Left lung (tissue), 10 donors: ENCODE results near the gene SMOC1. TPM values are rescaled to one million over a fixed set of nuclear protein-coding genes. Genes with fewer than 3 reads are reported as not detected.

Experiments
- ATAC-seq: fragments of 200-7000 bp; cut with Tn5 transposase; one replicate; pipeline ENCODE4 v1.9.1; 2020; ENCODE audit warnings: moderate library complexity
- DNase-seq, 4 donors: peaks; one replicate each; pipeline ENCODE4 v3.0.0-alpha.2; 2013 to 2020
- H3K27ac ChIP-seq, 2 donors: fragments of 200-600 bp; sonication (generic) in 1 of 2; one replicate each; pipeline versions ENCODE4 v1.5.0 to v1.8.0; 2020 to 2021
- H3K27me3 ChIP-seq, 2 donors: fragments of 200-600 bp; sonication (generic) in 1 of 2; one replicate each; pipeline versions ENCODE4 v1.5.0 to v1.8.0; 2020 to 2021
- H3K36me3 ChIP-seq, 2 donors: fragments of 200-600 bp; sonication (generic) in 1 of 2; one replicate each; pipeline versions ENCODE4 v1.5.0 to v1.8.0; 2020 to 2021
- H3K4me1 ChIP-seq, 2 donors: fragments of 200-600 bp; one replicate each; pipeline ENCODE4 v1.8.0; 2021
- H3K4me3 ChIP-seq, 2 donors: fragments of 200-600 bp; sonication (generic) in 1 of 2; one replicate each; pipeline versions ENCODE4 v1.5.0 to v1.8.0; 2020 to 2021; ENCODE audit warnings: mild to moderate bottlenecking in 1 of 2
- H3K9me3 ChIP-seq, 2 donors: fragments of 200-600 bp; sonication (generic) in 1 of 2; one replicate each; pipeline versions ENCODE4 v1.5.0 to v1.8.0; 2020 to 2021
- intact Hi-C, 2 donors: fragments of 100-400 bp; cut with DNase I; formaldehyde crosslinking; loops; one replicate each; pipeline versions ENCODE4 v1.11.2 to v1.14.2; 2022
- polyA plus RNA-seq, 6 donors: library from polyadenylated mRNA; unstranded; fragments of 120-200 nt; gene quantifications; one replicate each; pipeline ENCODE4 v1.2.1, GENCODE V29; 2013; ENCODE audit not compliant: insufficient read length in 6 of 6
- total RNA-seq, 2 donors: library from RNA; stranded (reverse); fragmentation: NEBNext Ultra II Directional; extraction: Animal tissue kit (Norgen Biotek cat#: 25700); gene quantifications; one replicate each; pipeline ENCODE4 v1.2.1, GENCODE V29; 2021
- TF ChIP-seq, protein P1 (sequence below), 2 donors: fragments of 200-600 bp; sonication (generic) in 1 of 2; IDR thresholded peaks; one replicate each; pipeline versions ENCODE4 v1.5.0 to v1.8.0; 2021; ENCODE audit warnings: antibody characterized with exemption in 2 of 2
- donor health status: DM: no; HTN: yes; CAD: no.
- donor health status: DM: no; HTN: no; CAD: no.

Gene SMOC1
- total and polyA plus RNA-seq, 8 donors: 0.20 to 2.3 (median 1.4) TPM

DNA sequence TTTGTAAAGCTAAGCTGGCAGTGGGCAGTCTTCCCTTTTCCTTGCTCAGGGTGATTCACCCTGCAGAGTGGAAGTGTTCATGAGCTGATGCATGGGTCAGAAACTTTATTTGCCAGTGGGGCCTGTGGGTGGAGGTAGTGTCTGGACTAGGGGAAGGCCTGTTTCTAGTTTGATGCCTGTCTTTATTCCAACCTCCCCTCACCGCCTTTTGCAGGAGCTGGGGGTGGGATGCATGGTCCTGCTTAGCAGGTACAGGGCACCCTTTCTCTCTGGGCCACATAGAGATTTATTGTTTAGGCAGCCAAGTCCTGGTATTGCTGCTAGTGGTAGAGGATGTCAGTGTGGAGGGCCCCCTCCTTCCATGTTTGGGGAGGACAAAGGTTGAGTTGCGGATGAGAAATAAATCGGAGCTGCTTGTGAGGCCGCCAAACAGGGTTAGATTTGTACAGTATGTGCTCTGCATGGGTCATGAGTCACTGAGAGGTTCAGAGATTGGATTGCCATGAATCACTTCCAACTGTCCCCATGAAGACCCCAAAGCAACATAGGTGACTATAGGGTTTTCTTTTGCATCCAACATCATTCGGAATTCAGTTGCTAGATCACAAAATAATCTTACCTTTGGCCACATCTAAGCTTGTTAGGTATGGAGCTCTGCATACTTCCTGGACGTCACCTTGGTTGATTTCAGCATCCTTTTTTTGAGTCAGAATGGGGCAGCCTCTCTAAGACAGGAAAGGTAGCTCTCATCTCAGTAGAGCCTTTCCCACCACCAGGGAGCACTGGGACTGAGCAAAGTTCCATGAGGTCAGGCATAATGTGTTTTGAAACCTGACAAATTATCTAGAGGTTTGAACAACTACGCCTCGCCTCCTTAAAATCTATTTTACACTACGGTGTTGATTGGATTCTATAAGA, 8.8 kb downstream of the SMOC1 start:
- H3K36me3 ChIP-seq: no peaks in the 10 kb centered on the region
- no peak overlapping the region for H3K4me3 ChIP-seq
- no peaks in the 10 kb centered on the region for H3K4me1 ChIP-seq
- peaks cover 0 to 5% of the 10 kb centered on the region in 2 donors for H3K9me3 ChIP-seq
- ATAC-seq (no peak), DNase-seq (no peak)
- H3K27ac ChIP-seq: no peak overlapping the region
- intact Hi-C loops: no loop called here
- peaks cover 6 to 22% of the 10 kb centered on the region in 2 donors for H3K27me3 ChIP-seq
- TF ChIP-seq, protein P1, sequence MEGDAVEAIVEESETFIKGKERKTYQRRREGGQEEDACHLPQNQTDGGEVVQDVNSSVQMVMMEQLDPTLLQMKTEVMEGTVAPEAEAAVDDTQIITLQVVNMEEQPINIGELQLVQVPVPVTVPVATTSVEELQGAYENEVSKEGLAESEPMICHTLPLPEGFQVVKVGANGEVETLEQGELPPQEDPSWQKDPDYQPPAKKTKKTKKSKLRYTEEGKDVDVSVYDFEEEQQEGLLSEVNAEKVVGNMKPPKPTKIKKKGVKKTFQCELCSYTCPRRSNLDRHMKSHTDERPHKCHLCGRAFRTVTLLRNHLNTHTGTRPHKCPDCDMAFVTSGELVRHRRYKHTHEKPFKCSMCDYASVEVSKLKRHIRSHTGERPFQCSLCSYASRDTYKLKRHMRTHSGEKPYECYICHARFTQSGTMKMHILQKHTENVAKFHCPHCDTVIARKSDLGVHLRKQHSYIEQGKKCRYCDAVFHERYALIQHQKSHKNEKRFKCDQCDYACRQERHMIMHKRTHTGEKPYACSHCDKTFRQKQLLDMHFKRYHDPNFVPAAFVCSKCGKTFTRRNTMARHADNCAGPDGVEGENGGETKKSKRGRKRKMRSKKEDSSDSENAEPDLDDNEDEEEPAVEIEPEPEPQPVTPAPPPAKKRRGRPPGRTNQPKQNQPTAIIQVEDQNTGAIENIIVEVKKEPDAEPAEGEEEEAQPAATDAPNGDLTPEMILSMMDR (IDR thresholded peaks at IDR 0.05): no peak

DNA sequence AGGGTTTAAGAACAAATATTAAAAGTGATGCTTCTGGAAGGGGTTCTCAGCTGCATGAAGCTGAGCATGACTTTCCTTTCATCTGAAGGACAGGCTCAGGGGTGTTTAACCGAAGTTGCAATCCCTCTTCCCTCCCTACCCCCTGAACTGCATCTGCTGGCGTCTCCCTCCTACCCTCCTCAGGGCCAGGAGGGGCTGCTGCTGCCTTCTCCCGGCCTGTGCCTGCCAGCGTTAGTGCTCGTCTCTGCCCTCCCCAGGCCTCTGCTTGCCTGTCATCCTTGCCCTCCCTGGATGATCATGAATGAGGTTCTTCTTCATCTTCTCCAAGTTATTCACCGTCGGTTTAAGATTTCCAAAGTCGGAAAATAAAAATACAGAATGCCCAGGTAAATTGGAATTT, 12.2 kb downstream of the SMOC1 start:
- no peaks in the 10 kb centered on the region for H3K4me1 ChIP-seq

GRCh38 chr14:69895109-69895508, 15.9 kb downstream of the SMOC1 start:
- TF ChIP-seq, protein P1 (IDR thresholded peaks at IDR 0.05): no peak
- H3K27me3 ChIP-seq: peaks cover 0 to 4% of the 10 kb centered on the region in 2 donors
- H3K27ac ChIP-seq: no peak overlapping the region
- H3K4me1 ChIP-seq: no peaks in the 10 kb centered on the region
- no peak for DNase-seq
- intact Hi-C loops: no loop called here
- H3K9me3 ChIP-seq: peaks cover 0 to 15% of the 10 kb centered on the region in 2 donors
- ATAC-seq: no peak
- H3K4me3 ChIP-seq: no peak overlapping the region
- H3K36me3 ChIP-seq: no peaks in the 10 kb centered on the region

More for the DNA sequence above, 12.2 kb downstream of the SMOC1 start:
- intact Hi-C loops: no loop called here
- TF ChIP-seq, protein P1 (IDR thresholded peaks at IDR 0.05): no peak
- H3K36me3 ChIP-seq: no peaks in the 10 kb centered on the region
- H3K27ac ChIP-seq: no peak overlapping the region
- no peak for ATAC-seq
- DNase-seq: no peak
- no peak overlapping the region for H3K4me3 ChIP-seq
- peaks cover 0 to 6% of the 10 kb centered on the region in 2 donors for H3K9me3 ChIP-seq
- H3K27me3 ChIP-seq: peaks cover 0 to 4% of the 10 kb centered on the region in 2 donors

DNA sequence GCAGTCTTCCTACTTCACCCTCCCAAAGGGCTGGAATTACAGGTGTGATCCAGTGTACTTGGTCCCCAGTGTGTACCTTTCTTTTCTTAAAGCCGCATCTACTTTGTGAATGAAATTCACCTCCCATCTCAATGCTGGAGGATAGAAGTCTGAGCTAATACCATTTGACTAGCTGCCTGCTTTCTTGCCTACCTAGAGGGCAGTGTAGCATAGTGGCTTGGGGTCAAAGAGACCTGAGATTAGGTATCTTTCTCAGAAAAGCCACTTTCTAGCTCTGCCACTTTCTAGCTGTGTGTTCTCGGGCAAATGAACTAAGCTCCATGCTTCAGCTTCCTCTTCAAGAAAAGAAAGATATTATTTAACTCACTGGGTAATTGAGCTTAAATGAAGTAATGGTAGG, 16.9 kb downstream of the SMOC1 start:
- intact Hi-C loops: no loop called here
- TF ChIP-seq, protein P1 (IDR thresholded peaks at IDR 0.05): no peak
- H3K27me3 ChIP-seq: peaks cover 0 to 4% of the 10 kb centered on the region in 2 donors
- DNase-seq (no peak), ATAC-seq (no peak)
- H3K4me1 ChIP-seq: no peaks in the 10 kb centered on the region
- H3K27ac ChIP-seq: no peak overlapping the region
- no peak overlapping the region for H3K4me3 ChIP-seq
- H3K9me3 ChIP-seq: peaks cover 0 to 15% of the 10 kb centered on the region in 2 donors
- H3K36me3 ChIP-seq: no peaks in the 10 kb centered on the region

GRCh38 chr14:69896972-69897371, 17.8 kb downstream of the SMOC1 start:
- DNase-seq (no peak), ATAC-seq (no peak)
- H3K27me3 ChIP-seq: no peaks in the 10 kb centered on the region
- TF ChIP-seq, protein P1 (IDR thresholded peaks at IDR 0.05): no peak
- intact Hi-C loops: no loop called here
- H3K36me3 ChIP-seq: no peaks in the 10 kb centered on the region
- H3K4me3 ChIP-seq: no peak overlapping the region
- H3K27ac ChIP-seq: no peak overlapping the region
- H3K9me3 ChIP-seq: peaks cover 0 to 15% of the 10 kb centered on the region in 2 donors
- no peaks in the 10 kb centered on the region for H3K4me1 ChIP-seq
